Hepatocyte (in vitro differentiated cells): ENCODE results near the gene PAH. TPM values are rescaled to one million over a fixed set of nuclear protein-coding genes. Genes with fewer than 3 reads are reported as not detected.

Experiments
- DNase-seq: peaks from one replicate; pipeline ENCODE4 v3.0.0-alpha.2; 2016; ENCODE audit warnings: low spot score
- H2AFZ ChIP-seq: fragments of 200-600 bp; sonication (generic); 2 replicates; pipeline ENCODE4 v1.6.0; 2016; ENCODE audit warnings: antibody characterized with exemption, mild to moderate bottlenecking
- H3K27ac ChIP-seq: fragments of 200-600 bp; sonication (generic); 2 replicates; pipeline ENCODE4 v1.5.1; 2016; ENCODE audit warnings: mild to moderate bottlenecking
- H3K27me3 ChIP-seq: fragments of 200-600 bp; sonication (generic); 2 replicates; pipeline ENCODE4 v1.6.1; 2016
- H3K36me3 ChIP-seq: fragments of 200-600 bp; sonication (generic); replicated peaks from 2 replicates; pipeline ENCODE4 v1.5.1; 2016; ENCODE audit warnings: low read depth; ENCODE audit not compliant: insufficient read depth
- H3K4me1 ChIP-seq: fragments of 200-600 bp; sonication (generic); 2 replicates; pipeline ENCODE4 v1.5.1; 2016; ENCODE audit warnings: mild to moderate bottlenecking, moderate library complexity; ENCODE audit not compliant: insufficient read depth
- H3K4me2 ChIP-seq: fragments of 200-600 bp; sonication (generic); 2 replicates; pipeline ENCODE4 v1.6.0; 2016
- H3K4me3 ChIP-seq: fragments of 200-600 bp; sonication (generic); 2 replicates; pipeline ENCODE4 v1.5.1; 2016; ENCODE audit warnings: mild to moderate bottlenecking
- H3K79me2 ChIP-seq: fragments of 200-600 bp; sonication (generic); 2 replicates; pipeline ENCODE4 v1.6.0; 2017; ENCODE audit warnings: mild to moderate bottlenecking
- H3K9me2 ChIP-seq: fragments of 200-600 bp; sonication (generic); replicated peaks from 2 replicates; pipeline ENCODE4 v1.6.0; 2017; ENCODE audit warnings: mild to moderate bottlenecking; ENCODE audit not compliant: insufficient read depth
- H3K9me3 ChIP-seq: fragments of 200-600 bp; sonication (generic); 2 replicates; pipeline ENCODE4 v1.5.1; 2016; ENCODE audit warnings: low read depth, mild to moderate bottlenecking
- H4K20me1 ChIP-seq: fragments of 200-600 bp; sonication (generic); 2 replicates; pipeline ENCODE4 v1.6.0; 2016; ENCODE audit warnings: mild to moderate bottlenecking; ENCODE audit not compliant: insufficient read depth, poor library complexity, severe bottlenecking
- EZH2 ChIP-seq: fragments of 200-600 bp; sonication (generic); IDR thresholded peaks from 2 replicates; pipeline ENCODE4 v1.6.1; 2016; ENCODE audit warnings: antibody characterized with exemption, mild to moderate bottlenecking, borderline replicate concordance
- EZH2phosphoT487 ChIP-seq: fragments of 200-600 bp; sonication (generic); IDR thresholded peaks from one replicate; pipeline ENCODE4 v1.6.1; 2018; ENCODE audit warnings: antibody characterized with exemption, mild to moderate bottlenecking, low read depth, moderate library complexity; ENCODE audit not compliant: unreplicated experiment, severe bottlenecking
- WGBS: methylation state at CpG from one replicate; pipeline ENCODE4 v1.1.6; 2016; ENCODE audit warnings: low lambda C conversion rate; ENCODE audit errors: missing lambda C conversion rate; 5-methylcytosine and 5-hydroxymethylcytosine counted together
- polyA plus RNA-seq: library from polyadenylated mRNA; unstranded; fragments of >200 nt; fragmentation: Nextera tagmentation; extraction: Ambion mirVana; gene quantifications from 2 replicates; pipeline ENCODE4 v1.2.1, GENCODE V29; 2016
- total RNA-seq: library from RNA; depleted of rRNA; stranded (reverse); fragments of >200 nt; gene quantifications from 2 replicates; pipeline ENCODE4 v1.2.3, GENCODE V29; 2014
- TF ChIP-seq, protein P1 (sequence below): fragments of 200-600 bp; sonication (generic); IDR thresholded peaks from 2 replicates; pipeline ENCODE4 v1.5.1; 2016; ENCODE audit warnings: antibody characterized with exemption, mild to moderate bottlenecking; ENCODE audit not compliant: poor library complexity

The PAH gene
- total and polyA plus RNA-seq, 2 experiments from 2014 or later = 76.1 to 203 TPM

- no peaks in the 10 kb centered on the region for H3K36me3 ChIP-seq
- no peak overlapping the region for H3K4me2 ChIP-seq
- H2AFZ ChIP-seq = no peak overlapping the region
- DNase-seq = no peak
- no peaks in the 10 kb centered on the region for H3K27me3 ChIP-seq
- H3K4me1 ChIP-seq = peaks cover 4% of the 10 kb centered on the region
- H3K4me3 ChIP-seq = no peak overlapping the region
- H3K79me2 ChIP-seq = no peaks in the 10 kb centered on the region
- no peaks in the 10 kb centered on the region for H3K9me3 ChIP-seq
- H3K9me2 ChIP-seq = no peaks in the 10 kb centered on the region
- no peak for TF ChIP-seq EZH2phosphoT487
- no peak overlapping the region for H3K27ac ChIP-seq
- no peaks in the 10 kb centered on the region for H4K20me1 ChIP-seq
Measured at GRCh38 chr12:102921240-102921639, 4.2 kb upstream of the PAH start.

DNA sequence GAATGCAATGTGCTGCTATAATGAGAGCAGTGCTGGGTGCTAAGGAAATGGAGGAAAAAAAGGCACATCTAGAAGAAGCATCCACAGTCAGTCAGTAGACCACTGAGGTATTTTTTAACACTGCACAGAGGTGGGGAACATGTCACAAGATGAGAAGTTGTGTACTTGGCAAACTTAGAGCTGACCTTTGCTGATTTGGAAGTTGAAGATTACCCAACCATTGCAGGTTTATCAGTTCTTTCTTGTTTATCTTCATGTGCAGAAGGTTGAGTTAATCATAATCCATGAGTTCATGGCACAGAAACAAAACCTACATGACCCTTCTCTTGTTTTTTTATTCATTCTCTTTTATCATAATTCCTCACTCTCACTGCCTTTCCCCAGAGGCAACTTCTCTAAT lies 3.2 kb upstream of the PAH start:
- H3K36me3 ChIP-seq = no peaks in the 10 kb centered on the region
- TF ChIP-seq, protein P1, sequence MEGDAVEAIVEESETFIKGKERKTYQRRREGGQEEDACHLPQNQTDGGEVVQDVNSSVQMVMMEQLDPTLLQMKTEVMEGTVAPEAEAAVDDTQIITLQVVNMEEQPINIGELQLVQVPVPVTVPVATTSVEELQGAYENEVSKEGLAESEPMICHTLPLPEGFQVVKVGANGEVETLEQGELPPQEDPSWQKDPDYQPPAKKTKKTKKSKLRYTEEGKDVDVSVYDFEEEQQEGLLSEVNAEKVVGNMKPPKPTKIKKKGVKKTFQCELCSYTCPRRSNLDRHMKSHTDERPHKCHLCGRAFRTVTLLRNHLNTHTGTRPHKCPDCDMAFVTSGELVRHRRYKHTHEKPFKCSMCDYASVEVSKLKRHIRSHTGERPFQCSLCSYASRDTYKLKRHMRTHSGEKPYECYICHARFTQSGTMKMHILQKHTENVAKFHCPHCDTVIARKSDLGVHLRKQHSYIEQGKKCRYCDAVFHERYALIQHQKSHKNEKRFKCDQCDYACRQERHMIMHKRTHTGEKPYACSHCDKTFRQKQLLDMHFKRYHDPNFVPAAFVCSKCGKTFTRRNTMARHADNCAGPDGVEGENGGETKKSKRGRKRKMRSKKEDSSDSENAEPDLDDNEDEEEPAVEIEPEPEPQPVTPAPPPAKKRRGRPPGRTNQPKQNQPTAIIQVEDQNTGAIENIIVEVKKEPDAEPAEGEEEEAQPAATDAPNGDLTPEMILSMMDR = no peak
- TF ChIP-seq EZH2phosphoT487 = no peak
- TF ChIP-seq EZH2 = no peak
- H3K79me2 ChIP-seq = no peaks in the 10 kb centered on the region
- no peak overlapping the region for H2AFZ ChIP-seq
- DNase-seq = peak; percentile 12
- no peaks in the 10 kb centered on the region for H3K27me3 ChIP-seq
- H4K20me1 ChIP-seq = no peaks in the 10 kb centered on the region
- peaks cover 4% of the 10 kb centered on the region for H3K4me1 ChIP-seq
- no peaks in the 10 kb centered on the region for H3K9me3 ChIP-seq
- H3K4me2 ChIP-seq = peak overlapping the region; percentile 6
- peak overlapping the region; percentile 19 for H3K27ac ChIP-seq
- no peak overlapping the region for H3K4me3 ChIP-seq
- H3K9me2 ChIP-seq = no peaks in the 10 kb centered on the region

- H3K36me3 ChIP-seq = no peaks in the 10 kb centered on the region
- 70% methylated on average over 2 of the region's 2 CpGs for WGBS
- TF ChIP-seq, protein P1 = no peak
- TF ChIP-seq EZH2phosphoT487 (no peak), EZH2 (no peak)
- H3K27me3 ChIP-seq = no peaks in the 10 kb centered on the region
- H3K4me3 ChIP-seq = no peak overlapping the region
- DNase-seq = no peak
- no peak overlapping the region for H2AFZ ChIP-seq
- no peak overlapping the region for H3K4me2 ChIP-seq
- no peaks in the 10 kb centered on the region for H3K79me2 ChIP-seq
- H3K9me2 ChIP-seq = no peaks in the 10 kb centered on the region
- no peaks in the 10 kb centered on the region for H4K20me1 ChIP-seq
- peaks cover 4% of the 10 kb centered on the region for H3K4me1 ChIP-seq
- H3K27ac ChIP-seq = peak overlapping the region; percentile 13
- H3K9me3 ChIP-seq = no peaks in the 10 kb centered on the region
Measured at GRCh38 chr12:102918840-102919239, 1.8 kb upstream of the PAH start.

DNA sequence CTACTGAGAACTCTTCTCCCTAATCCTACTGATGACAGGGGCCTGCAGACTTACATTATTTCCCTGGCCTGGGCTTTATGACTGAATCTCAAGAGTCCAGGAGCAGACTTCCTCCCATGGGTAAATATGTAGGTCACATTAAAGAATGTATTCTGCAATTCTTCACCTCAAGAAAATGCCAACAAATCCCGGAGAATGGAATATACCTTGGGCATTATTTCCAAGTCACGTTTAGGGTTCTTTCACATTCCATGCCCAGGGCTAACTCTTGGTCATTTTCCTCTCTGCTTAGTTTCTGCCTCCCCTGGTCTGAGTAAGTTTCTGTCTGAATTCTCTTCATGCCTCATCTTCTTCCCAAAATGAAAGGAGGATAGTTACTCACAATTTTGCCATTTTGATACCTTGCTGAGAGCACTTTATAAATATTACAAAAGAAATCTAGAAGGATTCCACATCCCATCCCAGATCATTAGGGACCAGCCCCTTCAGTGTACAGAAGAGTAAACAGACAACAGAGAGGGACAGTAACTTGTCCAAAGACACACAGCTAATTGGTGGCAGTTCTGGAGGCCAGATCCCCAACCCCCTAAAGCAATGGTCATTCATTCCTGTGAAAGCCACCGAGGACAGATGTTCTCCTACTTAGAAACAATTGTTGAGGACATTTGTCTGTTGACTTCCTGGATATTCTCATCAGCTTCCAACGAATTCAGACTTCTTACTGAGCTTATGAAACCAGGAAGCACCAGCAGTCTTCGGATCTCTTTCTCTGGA lies 605 bp downstream of the PAH start:
- peak overlapping the region; percentile 70 for H3K4me2 ChIP-seq
- 76% methylated on average over 5 of the region's 5 CpGs for WGBS
- peaks cover 4% of the 10 kb centered on the region for H3K4me1 ChIP-seq
- H3K27ac ChIP-seq = peak overlapping the region; percentile 79
- H4K20me1 ChIP-seq = no peaks in the 10 kb centered on the region
- peak overlapping the region; percentile 27 for H2AFZ ChIP-seq
- no peaks in the 10 kb centered on the region for H3K36me3 ChIP-seq
- H3K9me2 ChIP-seq = no peaks in the 10 kb centered on the region
- H3K79me2 ChIP-seq = no peaks in the 10 kb centered on the region
- no peak for DNase-seq
- no peak overlapping the region for H3K4me3 ChIP-seq
- TF ChIP-seq, protein P1 = no peak
- TF ChIP-seq EZH2 (no peak), EZH2phosphoT487 (no peak)
- no peaks in the 10 kb centered on the region for H3K9me3 ChIP-seq
- no peaks in the 10 kb centered on the region for H3K27me3 ChIP-seq
